Fibroblast of the aortic adventitia (primary cell): ENCODE results near the gene SEZ6L. TPM values are rescaled to one million over a fixed set of nuclear protein-coding genes. Genes with fewer than 3 reads are reported as not detected.

Source experiments
- DNase-seq: peaks from one replicate; pipeline ENCODE4 v3.0.0-alpha.2; 2010; ENCODE audit warnings: low read depth
- H3K4me3 ChIP-seq: 2 replicates; pipeline ENCODE4 v1.5.1; 2011; ENCODE audit warnings: low read depth, mild to moderate bottlenecking, control low read depth, low read length, moderate library complexity
- total RNA-seq: library from RNA; depleted of rRNA; stranded (reverse); fragments of >200 nt; gene quantifications from 2 replicates; pipeline ENCODE4 v1.2.3, GENCODE V29; 2012; ENCODE audit warnings: low replicate concordance
- TF ChIP-seq, protein P1 (sequence below): IDR thresholded peaks from 2 replicates; pipeline ENCODE4 v1.5.1; 2011; ENCODE audit warnings: mild to moderate bottlenecking, low read length, control low read depth, inconsistent platforms; ENCODE audit not compliant: insufficient read depth

Gene SEZ6L
- total RNA-seq, 1 donor, result under 0.01 TPM

DNA sequence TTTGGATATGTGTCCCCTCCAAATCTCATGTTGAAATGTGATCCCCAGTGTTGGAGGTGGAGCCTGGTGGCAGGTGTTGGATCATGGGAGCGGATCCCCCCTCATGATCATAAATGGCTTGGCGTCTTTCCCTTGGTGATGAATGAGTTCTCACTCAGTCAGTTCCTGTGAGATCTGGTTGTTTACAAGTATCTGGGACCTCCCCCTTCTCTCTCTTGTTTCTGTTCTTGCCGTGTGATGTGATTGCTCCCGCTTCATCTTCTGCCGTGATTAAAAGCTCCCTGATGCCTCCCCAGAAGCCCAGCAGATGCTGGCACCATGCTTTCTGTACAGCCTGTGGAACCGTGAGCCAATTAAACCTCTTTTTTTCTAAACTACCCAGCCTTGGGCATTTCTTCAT, 102.2 kb downstream of the SEZ6L start:
- no peak for DNase-seq
- no peak overlapping the region for H3K4me3 ChIP-seq
- TF ChIP-seq, protein P1, sequence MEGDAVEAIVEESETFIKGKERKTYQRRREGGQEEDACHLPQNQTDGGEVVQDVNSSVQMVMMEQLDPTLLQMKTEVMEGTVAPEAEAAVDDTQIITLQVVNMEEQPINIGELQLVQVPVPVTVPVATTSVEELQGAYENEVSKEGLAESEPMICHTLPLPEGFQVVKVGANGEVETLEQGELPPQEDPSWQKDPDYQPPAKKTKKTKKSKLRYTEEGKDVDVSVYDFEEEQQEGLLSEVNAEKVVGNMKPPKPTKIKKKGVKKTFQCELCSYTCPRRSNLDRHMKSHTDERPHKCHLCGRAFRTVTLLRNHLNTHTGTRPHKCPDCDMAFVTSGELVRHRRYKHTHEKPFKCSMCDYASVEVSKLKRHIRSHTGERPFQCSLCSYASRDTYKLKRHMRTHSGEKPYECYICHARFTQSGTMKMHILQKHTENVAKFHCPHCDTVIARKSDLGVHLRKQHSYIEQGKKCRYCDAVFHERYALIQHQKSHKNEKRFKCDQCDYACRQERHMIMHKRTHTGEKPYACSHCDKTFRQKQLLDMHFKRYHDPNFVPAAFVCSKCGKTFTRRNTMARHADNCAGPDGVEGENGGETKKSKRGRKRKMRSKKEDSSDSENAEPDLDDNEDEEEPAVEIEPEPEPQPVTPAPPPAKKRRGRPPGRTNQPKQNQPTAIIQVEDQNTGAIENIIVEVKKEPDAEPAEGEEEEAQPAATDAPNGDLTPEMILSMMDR, result no peak

DNA sequence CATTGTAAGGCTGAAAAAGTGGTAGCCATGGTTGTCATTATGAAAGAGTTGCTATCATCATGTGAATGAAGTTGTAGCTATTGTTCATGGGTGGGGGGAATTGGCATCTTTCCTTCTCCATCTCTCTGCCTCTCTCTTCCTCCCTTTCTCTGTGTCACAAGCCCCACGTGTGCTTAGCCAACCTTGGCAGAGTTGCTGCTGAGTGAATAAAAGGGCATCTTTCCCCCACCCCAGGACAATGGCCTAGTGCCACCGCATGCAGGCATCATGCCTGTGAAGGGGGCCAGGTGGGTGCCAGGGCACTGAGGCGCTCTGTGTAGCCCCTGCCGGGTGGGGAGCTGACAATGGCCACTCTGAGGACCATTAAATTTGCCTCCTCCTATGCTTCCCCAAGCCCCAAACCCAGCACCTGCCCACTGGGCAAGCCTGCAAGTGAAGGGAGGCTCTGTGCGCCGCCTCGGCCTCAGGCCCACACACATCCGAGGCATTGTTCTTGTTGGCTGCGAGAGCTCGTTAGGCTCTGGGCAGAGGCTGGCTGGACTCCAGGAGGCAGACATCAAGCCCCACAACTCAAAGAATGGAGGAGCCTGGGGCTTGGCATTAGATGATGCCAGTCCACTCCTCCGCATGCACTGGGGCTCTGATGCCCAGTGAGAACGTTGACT, 103.9 kb downstream of the SEZ6L start:
- H3K4me3 ChIP-seq, result no peak overlapping the region
- TF ChIP-seq, protein P1, result no peak
- no peak for DNase-seq

DNA sequence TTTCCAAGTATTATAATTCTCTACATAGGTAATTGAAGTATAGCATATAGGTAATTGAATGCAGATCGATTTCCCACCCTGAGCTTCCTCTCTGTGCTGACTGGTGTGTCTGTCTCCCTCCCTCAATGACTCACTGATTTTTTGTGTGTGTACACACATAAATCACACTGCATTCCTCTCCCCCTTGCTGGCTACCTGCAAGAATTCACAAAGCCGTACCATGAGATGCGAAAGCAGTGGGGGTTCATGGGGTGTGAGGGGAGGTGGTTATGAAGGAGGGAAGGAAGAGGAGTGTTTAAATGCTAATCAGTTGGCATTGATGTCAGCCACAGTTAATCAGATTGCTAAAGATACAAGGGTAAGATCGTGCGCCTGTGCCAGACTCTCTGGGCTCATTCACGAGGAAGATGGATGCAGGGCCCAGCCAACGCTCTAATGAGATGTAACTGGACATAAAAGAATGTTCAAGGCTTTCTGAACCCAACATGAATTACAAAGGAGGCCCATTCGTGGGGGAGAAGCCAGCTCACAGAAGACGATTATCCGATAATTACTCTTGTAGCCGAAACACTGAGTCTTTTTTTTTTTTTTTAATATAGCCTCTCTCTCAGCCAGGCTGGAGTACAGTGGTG, 107.4 kb downstream of the SEZ6L start:
- TF ChIP-seq, protein P1, result no peak
- H3K4me3 ChIP-seq, result no peak overlapping the region
- no peak for DNase-seq

DNA sequence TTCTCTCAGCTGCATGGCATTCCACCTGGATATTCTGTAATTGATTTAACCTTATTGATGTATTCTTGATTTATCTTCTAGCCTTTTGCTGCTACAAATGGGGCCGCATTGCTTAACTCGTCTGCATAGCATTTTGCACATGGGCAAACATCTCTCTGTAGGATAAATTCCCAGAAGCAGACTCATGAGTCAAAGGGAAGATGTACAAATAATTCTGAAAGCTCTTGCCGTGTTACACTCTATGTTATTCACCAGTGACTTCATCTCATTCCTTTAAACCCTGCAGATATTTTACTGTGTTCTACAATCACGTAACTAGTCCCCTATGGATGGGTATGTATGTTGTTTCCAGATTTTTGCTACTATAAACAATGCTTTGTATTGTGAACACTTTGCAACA, 112.7 kb downstream of the SEZ6L start:
- TF ChIP-seq, protein P1, result no peak
- no peak for DNase-seq
- no peak overlapping the region for H3K4me3 ChIP-seq

DNA sequence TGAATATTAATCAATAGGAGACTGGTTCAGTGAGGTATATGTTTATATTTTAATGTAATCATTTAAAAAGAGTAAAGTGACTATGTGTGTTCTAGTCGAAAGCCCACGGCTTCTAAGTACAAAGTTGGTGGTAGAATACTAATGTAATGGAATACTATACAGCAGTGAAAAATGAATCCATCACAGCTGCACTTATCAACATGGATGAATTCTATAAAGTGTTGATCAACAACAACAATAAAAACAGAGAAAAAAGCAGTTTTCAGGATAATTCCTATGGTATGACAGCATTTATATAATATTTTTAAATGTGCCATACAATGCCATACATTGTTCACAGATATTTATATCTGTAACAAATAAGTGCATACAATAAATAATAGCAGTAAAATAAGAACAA, 114.1 kb downstream of the SEZ6L start:
- TF ChIP-seq, protein P1, result no peak
- H3K4me3 ChIP-seq, result no peak overlapping the region
- no peak for DNase-seq

DNA sequence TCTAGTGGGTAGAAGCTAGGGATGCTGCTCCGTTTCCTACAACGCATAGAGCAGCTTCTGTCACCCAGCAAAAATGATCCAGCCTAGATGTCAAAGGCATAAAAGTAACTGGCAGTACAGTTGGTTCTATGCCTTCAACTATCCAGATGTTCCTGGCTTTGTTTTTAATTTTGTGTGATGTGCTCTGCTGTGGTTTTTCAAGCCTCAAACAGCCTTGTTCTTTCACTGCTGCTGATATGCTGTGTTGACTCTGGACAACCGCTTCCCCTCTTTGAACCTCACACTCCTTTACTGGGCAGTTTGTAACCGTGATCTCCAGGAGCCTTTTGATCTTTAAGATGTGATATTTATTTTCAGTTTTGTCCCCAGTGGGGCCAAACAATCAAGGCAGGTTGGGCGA, 116.4 kb downstream of the SEZ6L start:
- no peak for DNase-seq
- H3K4me3 ChIP-seq, result no peak overlapping the region
- TF ChIP-seq, protein P1, result no peak
